HG03139 (cell line): ENCODE results near the gene CCR6.

Experiments used
- ATAC-seq: cut with Tn5 transposase; IDR thresholded peaks from one replicate; pipeline ENCODE4 v1.9.1; 2021; ENCODE audit not compliant: unreplicated experiment

CCR6 gene

DNA sequence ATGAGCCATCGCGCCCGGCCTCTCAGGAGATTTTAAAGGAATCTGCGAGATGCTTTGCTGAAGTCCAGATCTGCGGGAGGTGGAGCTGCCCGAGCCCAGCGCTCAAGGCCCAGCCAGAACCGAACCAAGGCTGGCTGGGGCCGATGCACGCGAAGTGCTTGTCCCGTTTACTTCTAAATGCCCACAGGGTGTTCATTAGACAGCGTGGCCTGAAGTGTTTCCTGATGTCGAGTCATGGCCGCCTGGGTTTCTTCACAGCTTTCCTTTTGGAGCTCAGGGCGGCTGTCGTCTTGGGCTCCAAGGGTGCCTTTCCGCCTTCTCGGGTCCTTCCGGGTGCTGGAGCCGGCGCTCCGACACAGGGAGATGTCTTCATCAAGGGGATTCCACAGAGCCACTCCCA, 25.1 kb upstream of the CCR6 start:
- no peak for ATAC-seq

DNA sequence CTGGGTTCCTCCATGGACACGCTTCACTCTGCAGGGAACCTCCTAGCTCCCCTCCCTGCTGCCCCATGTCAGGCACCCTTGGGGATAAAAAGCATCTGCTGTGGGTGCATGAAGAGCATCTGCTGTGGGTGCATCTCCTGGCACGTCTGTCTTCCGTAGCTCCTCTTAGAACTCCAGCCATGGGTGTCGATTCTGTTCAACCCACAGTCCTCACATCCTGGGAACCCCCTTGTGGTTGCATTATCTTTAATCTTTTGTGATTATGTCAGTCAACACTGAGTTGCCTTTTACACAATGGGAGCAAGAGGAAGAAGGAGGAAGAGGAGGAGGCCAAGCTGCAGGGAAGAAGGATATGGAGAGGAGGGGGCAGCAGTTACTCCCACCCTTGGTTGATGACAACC, 24.1 kb upstream of the CCR6 start:
- ATAC-seq, result no peak

DNA sequence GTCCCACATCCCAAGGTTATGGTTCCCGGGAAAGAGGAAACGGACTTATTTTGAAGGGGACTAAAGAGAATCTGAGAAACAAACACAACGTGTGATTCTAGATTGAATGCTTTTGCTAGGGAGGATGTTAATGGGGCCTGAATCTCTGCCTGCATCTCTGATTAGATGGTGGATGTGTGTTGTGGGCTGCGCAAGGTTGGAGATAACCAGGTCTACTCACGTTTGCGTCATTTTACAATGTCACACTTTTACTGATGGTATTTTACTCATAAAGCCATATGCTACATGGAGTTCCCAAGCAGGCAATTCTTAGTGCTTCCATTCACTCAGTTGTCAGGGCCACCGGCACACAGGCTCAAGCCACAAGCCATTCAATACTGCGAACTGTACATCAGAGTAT, 23.2 kb upstream of the CCR6 start:
- ATAC-seq, result no peak

DNA sequence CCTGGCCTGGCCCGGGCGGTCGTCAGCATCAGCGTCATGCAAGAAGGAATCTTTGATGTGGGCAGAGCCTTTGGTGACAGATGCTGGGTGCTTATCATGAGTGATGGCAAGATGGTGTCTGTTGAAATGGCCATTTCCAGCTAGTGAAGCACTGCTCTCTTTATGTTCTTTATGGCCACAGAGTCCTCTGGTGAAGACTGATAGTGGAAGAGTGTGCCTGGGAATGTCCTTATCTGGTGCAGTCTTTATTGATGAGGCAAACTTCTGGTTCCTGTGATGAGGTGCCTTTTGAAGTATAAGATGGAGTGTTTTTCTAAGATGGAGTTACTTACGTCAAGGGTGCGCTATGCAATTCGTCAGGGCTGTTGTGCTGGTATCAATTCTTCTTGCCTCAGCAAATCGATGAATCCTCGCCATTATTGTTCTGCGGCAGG, 22.6 kb upstream of the CCR6 start:
- no peak for ATAC-seq

DNA sequence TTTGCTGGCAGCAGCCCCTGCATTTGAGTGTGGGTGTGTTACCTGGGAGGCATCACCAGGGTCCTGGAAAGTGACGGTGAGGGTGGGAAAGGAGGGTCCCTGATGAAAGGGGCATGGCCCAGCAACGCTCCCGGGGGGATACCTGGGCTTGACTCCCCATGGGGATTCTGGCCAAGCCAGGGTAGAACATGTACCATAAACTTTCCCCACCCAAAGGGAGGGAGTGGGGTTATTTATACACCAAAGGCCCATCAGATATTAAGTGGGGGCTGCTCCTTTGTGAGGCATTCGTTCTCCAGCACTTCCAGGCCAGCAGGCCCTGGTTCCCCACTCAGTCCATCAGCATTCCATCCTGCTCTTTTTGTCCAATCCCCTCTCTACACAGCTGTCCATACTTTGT, 20.6 kb upstream of the CCR6 start:
- no peak for ATAC-seq

DNA sequence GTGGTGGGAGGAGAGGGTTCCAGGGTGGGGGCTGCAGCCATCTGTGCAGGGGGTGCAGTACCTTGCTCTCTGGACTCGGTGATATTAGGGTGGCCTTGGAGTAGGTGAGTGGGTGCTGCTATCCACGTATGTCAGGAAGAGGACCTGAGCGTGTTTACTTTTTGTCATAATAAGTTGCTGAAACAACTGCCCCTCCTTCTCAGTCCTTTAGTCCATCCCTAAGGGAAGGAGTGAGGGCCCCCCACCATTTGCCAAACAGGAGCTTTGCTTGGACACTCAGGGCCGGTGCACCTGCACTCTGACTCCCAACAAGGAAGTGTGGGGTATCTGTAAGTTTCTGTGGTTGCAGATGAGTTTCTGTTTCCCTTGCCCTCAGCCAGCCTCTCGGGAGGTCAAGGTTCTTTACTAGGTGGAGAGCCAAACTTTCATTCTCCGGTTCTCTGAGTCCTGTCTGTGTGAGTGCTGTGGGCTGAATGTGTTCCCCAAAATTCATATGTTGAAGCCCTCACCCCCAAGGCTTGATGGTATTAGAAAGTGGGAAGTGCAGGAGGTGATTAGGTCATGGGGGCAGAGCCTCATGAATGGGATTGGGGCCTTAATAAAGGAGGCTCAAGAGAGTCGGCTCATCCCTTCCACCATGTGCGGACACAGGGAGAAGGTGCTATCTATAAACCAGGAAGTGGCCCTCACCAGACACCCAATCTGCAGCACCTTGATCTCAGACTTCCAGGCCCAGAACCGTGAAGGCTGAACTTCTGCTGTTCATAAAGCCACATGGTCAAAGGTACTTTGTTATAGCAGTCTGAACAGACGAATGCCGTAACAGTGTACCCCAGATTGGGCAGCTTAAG, 19.6 kb upstream of the CCR6 start:
- peak; percentile 95 for ATAC-seq

DNA sequence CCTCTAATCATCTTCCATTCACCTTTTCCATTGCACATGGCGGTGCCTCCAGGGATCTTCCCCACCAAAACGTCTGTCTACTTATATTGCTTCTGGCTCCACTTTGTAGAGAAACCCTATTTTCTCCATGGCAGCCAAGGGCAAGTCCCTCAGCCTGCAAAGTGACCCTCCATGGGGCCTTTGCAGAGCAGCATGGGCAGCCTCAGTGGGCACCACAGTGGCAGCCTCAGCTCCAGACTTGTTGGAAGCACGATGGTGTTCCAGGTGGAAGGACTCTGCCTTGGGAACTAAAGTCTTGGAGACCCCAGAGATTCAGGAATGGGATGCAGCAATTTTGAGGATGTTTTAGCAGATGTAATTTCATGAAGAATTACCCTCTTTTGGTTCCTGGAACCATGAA, 18.5 kb upstream of the CCR6 start:
- ATAC-seq, result no peak

DNA sequence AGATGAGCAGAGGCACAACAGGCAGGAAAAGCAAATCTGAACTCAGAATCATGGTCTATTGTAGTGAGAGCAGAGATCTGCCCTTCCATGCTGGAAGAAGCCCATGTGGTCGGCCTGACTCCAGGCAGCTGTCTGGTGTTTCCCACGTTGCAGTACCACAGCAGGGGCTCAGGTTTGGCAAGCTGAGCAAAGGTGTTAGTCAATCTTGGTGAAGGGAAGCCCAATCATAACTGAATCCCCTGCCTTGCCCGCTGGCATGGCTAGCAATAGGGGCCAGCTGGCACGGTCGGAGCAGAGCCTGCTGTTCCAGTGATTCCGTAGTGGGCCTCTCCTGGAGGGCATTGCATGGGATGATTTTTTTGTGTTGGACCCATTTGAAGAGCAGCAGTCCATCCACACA, 17.8 kb upstream of the CCR6 start:
- ATAC-seq, result no peak

DNA sequence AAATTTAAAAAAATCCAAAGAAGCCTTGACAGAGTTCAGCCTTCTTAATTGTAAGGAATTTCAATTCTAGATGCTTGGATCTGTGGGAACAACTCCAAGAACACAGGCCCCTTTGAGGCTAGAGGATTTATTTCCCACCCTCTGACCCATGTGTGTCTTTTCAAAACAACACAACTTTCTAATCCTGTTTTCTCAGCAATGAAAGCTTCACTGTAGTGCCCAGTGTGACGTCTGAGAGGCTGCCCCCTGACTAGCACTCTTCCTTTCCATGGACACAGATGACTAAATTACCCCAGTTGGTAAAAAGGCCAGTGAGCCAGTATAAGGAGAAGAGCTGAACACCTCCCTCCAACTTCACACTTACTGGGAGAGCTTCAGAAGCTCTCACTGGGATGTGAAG, 16.5 kb upstream of the CCR6 start:
- no peak for ATAC-seq

DNA sequence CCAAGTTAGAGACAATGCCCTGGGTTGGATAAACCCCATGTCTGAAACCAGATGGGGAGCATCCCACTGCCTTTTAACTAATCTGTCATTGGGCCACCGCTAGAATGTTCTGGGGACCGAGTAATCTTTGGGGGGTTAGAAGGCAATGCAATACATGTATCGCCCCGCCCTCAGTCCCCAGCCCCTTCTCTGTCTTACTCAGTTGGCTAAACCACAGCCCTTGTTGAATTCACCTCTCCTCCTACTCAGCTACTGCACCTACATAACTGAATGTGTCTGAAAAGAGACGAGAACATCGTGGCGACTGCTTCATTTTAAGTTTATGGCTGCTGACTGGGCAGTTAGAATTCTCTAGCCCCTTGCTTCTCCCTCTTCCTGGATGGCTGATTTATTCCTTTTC, 15.1 kb upstream of the CCR6 start:
- ATAC-seq, result no peak

DNA sequence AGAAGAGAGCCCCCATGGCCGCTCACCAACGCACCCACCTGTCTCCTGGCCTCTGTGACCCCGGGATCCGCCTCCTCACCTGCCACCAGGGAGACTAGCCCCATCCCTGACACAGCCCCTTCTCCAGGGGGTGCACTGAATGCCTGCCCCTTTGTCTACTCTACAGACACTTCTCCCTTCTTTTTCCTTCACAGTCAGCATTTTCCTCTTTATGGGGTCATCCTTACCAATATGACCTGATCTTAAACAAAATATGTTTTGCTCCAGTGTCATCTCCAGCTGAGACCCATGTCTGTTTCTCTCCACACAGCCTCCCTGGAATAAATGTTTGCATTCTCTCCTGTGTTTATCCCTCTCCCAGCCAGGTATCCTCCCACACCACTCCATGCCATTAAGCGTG, 14.6 kb upstream of the CCR6 start:
- ATAC-seq, result no peak

DNA sequence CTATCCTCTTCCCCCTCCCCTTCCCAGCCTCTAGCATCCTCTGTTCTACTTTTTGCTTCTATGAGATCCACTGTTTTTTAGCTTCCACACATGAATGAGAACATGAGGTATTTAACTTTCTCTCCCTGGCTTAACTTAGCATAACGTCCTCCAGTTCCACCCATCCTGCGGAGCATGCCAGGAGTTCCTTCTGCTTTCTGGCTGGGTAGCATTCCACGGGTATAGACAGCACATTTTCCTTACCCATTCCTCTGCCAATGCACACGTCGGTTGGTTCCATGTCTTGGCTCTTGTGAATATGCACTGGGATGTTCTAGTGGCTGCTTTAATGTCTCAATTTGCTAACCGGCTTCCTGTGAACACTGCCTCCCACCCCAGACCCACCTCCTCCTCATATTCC, 13.2 kb upstream of the CCR6 start:
- ATAC-seq, result no peak

DNA sequence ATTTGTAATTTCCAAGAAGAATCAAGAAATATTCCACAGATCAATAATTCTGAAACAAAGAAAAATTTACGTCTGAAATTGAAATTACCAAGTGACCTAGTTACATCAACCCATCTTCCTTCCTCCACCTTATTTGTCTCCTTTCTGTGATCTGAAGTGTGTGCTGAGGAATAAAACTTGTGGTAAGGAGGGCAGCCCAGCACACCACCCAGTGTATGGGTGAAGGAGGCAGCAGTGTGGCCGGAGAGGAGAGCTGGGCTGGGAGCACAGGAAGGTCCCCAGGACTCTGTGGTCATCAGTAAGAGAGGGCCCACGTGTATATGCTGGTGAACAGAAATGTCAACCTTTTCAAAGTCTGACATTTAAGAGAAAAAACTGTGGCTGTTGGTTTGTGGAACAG, 11.3 kb upstream of the CCR6 start:
- no peak for ATAC-seq

DNA sequence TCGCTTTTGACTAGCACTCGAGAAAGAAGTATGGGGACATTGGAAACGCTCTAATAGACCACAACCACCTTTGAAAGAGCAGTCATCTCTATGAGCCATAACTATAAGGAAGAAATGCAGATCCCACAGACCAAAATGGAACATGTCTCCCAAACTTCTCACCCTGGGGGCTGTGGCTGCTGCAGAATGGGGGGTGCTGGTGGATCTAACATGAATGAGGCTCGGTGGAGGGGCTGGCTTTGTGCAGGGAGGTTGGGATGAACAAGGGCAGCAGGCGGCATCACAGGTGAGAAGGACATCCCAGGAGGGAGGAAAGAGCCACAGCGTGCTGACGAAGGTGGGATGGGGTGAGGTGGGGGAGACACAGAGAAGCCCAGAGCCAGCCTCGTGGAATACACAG, 10.5 kb upstream of the CCR6 start:
- no peak for ATAC-seq

DNA sequence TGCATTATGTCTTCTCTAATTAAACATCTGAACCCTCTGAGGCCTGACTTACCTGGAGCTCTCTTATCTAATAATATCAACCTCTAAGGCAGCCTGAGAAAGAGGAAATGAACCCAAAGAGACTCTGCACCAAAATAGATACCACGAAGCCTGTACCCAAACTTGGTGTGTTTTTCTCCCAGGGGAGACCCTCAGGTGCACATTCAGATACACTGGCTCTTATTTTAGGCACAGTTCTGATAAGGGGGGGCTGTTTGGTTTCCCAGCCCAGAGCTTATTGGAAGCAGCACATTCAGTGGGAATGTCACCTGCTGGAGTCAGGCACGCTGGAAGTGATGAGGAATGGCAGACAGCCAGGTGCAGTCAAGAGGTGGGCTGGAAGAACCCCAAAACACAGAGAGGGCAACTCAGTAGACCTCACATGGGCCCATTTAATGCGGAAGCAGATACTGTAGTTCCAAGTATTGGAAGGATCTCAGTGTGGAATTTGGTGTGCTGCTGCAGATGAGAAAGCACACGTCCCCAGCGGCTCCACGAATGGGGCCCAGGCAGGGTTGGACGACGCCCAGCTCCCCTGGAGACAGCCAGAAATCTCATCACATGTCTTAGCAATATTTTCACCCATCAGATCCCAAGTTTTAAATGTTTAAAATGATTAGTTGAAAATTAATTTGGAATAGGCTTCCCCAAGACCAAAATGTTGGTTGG, 9.7 kb upstream of the CCR6 start:
- peak; percentile 47 for ATAC-seq

DNA sequence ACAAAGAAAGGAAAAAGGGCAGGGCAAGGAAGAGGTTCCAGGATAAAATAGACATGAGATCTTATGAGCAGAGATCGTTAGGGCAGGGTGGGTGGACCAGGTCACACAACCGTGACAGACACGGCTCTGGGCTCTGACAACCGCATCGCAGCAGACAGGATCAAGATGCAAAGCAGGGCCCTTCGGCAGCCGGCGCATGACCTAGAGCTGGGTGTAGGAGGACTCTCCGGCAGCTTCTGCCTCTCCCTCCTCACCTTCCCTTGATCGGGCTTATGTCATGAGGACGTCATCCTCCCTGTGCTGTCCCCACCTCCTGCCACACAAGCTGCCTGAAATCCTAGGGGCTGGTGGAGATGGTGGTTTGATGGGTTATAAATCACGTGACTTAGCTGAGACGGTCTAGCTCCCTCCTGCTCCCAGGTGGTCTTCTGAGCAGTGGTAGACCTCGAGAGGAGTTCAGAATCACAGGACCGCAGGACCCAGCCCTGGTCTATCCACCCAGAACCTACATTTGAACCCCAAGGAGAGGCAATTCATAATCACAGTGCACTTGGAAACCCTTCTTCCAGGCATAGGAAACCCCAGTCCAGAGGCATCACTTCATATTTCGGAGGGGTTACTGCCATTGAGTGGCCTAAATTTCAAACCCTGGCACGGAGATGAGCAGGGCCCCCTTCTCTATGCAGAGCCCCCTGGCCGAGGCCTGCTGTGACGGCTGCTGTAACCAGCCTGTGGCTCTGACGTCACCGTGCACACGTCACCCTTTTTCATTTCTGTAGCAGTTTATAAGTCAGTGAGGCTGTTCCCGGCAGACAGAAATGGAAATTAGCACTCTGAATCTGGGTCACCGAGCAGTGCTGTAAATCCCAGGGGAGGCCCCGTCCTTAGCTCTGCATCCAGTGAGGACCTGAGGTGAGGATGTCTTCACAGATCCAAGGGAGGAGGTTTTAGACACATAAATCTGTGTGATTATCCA, 8.7 kb upstream of the CCR6 start:
- ATAC-seq, result peak; percentile 87

DNA sequence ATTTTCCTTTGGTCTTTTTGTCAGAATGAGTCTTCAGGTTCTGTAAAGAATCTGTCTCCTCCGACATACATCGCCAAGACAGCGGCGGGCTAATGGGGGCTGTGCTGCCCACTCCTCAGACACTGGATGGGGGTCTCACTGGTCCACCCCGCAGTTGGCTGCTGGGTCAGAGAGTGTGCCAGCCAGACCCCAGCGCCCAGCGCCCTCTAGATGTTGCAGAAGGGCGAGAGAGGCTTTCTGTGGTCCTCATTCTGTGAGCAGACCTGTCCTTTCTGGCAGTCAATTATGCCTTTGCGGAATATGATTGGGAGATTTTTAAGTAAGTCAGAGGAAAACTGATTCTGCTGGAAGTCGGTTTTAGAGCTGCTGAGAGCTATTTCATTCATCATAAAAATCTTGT, 7.8 kb upstream of the CCR6 start:
- ATAC-seq, result no peak

DNA sequence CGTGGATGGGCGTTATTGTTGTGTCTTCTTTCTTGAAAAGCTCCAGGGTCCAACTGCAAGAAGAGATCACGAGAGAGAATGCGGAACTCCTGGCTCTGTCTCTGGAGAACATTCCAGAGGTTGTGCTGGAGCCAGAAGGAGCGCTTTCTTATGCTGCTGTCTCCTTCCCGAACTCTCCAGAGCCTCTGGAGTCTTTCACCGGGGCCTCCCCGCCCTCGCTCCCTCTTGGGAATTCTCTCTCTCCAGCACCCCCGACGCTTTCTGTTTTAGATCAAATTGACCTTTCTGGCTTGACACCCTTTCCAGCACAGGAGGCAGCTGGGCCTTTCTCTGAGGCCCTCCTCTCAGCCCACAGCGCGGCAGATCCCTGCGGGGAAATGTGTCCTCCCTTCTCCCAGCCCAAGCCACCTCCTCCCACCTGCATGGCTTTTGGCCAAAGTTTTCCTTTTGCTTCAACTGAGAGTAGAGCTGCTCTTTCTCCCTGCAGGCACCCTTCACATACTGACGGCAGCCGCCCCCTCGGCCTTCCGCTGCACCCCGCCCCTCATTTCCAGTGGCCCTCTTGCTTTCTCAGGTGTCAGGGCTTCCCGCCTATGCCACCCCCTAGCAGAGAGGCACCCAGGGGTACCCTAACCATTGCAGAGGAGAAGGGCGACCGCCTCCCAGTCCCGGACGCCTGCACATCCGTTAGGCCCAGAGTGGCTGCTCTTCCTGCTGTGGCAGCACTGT, 6.6 kb upstream of the CCR6 start:
- no peak for ATAC-seq

DNA sequence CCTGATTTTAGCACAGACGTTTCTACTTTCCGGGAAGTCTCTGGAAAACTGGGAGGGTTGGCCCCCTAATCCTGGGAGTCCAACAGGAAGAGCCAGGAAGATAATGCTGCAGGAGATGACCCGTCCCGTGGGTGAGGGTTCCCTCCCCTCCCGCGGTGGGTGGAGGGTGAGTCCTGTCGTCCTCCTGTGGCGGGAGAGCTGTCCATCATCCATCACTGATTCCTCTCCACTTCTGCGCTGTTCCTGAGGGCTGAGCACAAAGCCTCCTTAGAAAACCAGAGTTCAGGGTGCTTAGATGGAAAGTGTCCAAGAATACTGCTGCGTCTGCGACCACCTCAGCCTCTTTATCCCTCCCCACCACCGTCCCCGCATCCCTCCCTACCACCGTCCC, 6.1 kb upstream of the CCR6 start:
- ATAC-seq, result no peak

DNA sequence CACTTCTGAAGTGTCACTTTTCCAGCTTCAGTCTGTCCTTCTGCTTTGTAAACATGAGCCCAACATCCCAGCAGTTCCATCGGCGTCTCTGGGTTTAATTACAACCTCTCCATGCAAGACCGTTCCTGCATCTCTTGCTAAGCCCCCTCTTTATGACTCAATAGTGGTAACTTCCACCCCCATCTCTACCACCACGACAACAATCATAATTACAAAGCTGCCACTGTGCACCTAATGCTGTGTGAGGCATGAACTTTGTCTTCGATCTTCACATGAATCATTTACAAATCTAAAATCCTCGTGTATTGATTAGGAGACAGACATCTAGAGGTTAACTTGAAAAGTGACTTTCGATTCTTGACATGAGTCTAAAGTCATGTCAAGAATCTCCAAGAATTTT, 4.9 kb upstream of the CCR6 start:
- no peak for ATAC-seq

DNA sequence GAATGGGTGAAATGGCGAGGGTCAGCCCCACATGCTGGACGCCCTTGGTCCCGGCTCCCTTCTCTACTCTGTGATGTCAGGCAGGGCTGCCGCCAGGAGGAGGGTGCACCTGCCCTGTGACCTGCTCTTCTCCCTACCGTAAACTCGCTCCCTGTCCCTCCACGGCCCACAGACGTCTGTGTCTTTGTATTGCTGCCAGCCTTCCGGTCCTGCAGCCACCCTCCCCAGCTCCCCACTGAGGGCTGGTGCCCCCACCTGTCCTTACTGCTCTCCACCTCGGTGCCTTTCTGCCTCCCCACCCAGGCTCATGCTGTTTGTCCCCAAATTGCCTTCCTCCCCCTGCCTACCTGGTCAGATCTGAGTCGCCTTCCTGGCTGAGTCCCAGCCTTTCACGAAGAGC, 4.1 kb upstream of the CCR6 start:
- no peak for ATAC-seq
